GM23248 (cell line): ENCODE results near the gene CDK12.

Experiments
- EZH2 ChIP-seq: fragments of 200-600 bp; sonication (generic); IDR thresholded peaks from 2 replicates; pipeline ENCODE4 v1.6.1; 2018; ENCODE audit warnings: antibody characterized with exemption, mild to moderate bottlenecking; ENCODE audit not compliant: insufficient read depth, poor library complexity, severe bottlenecking
- EZH2phosphoT487 ChIP-seq: fragments of 200-600 bp; sonication (generic); IDR thresholded peaks from 2 replicates; pipeline ENCODE4 v1.6.1; 2018; ENCODE audit warnings: antibody characterized with exemption, moderate library complexity, mild to moderate bottlenecking, low read depth; ENCODE audit not compliant: insufficient read depth

DNA sequence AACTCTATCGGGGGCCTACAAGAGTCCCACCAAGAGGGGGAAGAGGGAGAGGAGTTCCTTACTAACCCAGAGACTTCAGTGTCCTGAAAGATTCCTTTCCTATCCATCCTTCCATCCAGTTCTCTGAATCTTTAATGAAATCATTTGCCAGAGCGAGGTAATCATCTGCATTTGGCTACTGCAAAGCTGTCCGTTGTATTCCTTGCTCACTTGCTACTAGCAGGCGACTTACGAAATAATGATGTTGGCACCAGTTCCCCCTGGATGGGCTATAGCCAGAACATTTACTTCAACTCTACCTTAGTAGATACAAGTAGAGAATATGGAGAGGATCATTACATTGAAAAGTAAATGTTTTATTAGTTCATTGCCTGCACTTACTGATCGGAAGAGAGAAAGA, 70.0 kb downstream of the CDK12 start:
- TF ChIP-seq EZH2: no peak
- TF ChIP-seq EZH2phosphoT487: no peak
